GM18526 (cell line): Measurements from ENCODE around the gene MOB3B.

Source experiments
- POLR2A ChIP-seq: IDR thresholded peaks from 3 replicates; pipeline ENCODE4 v1.6.1; 2011; ENCODE audit not compliant: insufficient read length; ENCODE audit errors: extremely low read depth

MOB3B gene

DNA sequence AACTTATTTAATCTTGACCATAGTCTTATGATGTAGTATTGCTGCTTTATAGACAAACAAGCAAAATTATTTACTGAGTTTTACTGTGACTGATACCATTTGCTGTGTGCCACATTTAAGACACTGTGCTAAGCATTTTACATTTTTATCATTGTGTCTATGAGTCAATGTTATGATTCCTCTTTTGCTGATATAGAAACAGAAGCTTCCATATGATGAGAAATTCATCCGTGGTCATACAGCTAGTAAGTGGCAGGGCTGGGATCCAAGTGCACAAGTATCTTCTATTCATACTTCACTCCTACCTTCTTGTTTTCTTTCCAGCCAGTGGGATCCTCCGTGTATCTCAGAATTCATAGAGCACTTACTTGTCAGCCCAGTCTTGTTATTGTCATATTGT is 22.6 kb downstream of the MOB3B start:
- no peak for TF ChIP-seq POLR2A

DNA sequence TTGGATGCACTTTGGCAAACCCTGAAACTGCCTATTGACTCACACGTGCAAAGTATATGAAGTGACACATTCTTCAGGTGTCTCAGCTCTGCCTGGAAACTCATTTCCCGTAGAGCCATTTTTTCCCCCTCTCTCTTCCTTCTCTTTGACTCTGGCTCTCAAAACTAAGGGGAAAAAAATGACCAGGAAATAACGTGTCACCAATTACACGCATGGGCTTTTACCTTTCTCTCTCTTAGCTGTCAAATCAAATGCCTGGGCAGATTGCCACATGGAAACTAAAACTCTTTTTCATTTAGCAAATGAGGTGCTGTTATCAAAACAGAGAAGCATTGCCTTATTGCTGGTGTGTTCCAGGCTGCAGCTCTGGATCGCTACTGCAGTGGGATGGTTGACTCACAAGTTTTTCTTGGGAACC is 23.9 kb downstream of the MOB3B start:
- no peak for TF ChIP-seq POLR2A

DNA sequence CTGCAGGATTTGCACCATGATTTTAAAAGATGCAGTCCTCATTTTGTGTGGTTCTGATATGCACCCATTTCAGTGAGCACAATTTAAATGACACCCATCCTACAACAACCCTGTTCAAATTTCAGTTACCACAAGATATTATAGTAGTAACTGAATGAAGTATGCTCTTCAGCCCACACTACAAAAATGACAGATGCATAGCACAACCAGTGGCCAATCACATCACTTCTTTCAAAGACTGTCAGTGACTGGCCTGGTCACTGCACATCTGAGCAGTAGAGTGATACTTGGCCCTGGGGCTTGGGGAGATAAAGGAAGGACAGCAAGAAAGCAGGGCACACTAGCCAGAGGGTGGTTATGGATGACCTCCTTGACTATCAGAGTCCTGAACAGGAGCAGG is 25.4 kb downstream of the MOB3B start:
- TF ChIP-seq POLR2A = no peak

DNA sequence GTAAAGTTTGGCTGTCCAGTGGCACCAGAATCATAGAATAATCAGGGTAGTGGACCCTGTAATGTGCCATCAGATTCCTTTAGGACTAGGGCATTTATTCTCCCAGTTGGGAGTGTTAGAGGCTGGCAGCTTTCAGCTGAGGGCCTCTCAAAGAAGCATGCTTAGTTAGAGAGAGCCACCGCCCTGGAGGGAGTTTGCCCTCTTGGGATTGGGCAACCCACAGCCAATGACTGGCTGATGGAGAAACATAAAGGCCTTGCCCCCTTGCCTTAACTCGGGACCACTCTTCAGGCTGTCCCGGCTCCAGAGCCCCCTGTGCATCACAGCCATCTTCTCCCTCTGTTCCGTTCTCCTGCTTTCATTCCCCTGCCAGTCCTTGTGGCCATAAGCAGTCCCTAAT is 26.0 kb downstream of the MOB3B start:
- no peak for TF ChIP-seq POLR2A

DNA sequence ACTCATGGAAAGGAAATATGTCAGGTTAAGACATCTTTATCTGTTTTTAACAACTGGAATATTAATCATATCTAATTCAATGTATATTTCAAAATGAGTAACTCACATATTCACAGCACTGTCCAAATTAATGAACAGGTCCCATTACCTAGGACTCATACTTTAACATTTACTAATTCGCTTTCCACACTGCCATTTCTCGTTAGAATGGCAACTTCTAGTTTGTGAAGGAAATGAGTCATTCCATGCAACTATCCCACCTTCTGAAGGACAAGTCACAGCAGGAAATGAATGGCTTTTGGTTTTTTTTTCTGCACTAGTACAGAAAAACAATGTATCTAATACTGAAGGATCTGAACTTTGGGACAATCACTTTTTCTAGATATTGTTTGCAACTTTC is 30.2 kb downstream of the MOB3B start:
- no peak for TF ChIP-seq POLR2A

DNA sequence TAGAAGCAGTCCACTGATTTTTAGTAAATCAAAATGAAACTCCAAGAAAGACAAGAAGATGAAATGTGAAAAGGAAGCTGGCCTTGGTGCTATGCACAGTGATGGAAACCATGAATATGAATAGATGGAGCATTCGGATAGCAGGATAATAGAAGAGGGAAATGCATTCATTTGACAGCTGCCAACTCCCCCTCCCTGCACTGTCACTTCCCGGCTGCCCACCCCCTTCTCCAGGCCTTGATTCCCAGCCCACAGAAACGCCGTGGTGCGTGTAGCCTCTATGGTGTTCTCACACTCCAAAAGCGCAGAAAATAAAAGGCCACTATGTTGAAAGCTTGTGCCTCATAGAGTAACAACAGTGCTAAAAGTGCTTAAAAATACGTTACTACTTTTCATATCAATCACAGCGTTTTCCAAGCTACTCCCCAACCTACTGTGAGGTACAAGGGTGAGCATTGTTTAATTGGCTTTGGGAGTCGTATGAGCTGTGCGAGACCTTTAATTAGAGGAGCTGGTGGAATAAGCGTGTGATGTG is 31.7 kb downstream of the MOB3B start:
- TF ChIP-seq POLR2A = no peak

DNA sequence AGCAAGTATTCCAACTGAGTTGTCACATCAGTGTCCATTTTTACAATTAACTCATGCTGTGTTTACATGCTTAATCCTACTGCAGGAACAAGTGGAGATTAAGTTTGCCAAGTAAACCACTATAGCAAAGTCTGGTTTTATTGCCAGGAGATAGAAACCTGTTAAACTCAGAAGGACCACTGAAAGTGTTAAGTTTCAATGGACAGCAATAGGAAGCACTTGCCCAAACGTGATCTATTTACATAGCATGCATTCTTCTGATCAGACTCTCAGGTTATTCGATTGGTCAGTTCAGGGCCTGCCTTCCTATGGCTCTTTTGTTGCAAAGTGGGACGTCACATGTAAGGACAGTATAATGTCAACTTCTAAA is 33.5 kb downstream of the MOB3B start:
- TF ChIP-seq POLR2A = no peak

DNA sequence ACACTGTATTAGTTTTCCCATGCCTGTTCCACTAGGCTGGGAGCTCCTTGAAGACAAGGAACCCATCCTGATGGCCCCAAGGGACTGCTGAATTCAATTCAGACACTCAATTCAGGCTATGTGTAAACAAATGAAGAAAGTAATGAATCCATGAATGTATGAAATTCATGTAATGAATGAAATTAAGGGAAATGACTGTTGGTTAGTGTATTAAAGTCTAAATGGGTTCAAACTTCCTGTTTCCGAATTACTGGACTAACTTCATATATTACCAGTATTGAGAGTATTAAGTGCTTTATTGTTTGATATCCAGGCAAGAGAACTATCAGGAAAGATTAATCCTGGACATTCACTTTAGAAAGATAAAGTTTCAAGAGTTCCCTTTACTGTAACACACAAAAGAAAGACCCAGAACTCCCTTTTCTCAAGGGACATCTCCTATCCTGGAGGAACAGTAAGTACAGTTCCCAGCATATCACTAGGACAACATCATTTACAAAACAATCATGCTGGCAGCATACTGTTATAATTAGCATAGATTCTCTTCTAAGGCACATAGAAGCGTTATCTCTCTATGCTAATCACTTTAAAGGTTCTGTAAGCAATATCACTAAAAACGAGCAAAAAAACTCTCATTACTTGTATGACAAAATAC is 34.0 kb downstream of the MOB3B start:
- no peak for TF ChIP-seq POLR2A

DNA sequence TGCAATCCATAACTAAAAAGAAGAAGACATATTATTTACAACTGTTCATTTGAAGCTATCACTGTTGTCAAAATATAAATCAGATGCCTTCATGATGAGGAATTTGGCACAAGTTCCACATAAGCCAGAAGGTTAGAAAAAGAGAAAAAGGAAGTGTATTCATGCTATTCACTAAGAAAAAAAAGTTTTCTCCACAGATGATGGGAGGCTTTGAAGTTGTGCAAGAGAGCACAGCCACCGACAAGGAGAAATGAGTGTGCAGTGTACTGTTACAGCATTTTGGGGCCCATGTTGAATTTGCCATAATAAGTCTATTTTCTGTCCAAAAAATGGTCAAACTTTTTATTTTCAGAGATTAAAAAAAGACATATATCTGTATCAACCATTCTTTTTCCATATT is 38.5 kb downstream of the MOB3B start:
- no peak for TF ChIP-seq POLR2A

DNA sequence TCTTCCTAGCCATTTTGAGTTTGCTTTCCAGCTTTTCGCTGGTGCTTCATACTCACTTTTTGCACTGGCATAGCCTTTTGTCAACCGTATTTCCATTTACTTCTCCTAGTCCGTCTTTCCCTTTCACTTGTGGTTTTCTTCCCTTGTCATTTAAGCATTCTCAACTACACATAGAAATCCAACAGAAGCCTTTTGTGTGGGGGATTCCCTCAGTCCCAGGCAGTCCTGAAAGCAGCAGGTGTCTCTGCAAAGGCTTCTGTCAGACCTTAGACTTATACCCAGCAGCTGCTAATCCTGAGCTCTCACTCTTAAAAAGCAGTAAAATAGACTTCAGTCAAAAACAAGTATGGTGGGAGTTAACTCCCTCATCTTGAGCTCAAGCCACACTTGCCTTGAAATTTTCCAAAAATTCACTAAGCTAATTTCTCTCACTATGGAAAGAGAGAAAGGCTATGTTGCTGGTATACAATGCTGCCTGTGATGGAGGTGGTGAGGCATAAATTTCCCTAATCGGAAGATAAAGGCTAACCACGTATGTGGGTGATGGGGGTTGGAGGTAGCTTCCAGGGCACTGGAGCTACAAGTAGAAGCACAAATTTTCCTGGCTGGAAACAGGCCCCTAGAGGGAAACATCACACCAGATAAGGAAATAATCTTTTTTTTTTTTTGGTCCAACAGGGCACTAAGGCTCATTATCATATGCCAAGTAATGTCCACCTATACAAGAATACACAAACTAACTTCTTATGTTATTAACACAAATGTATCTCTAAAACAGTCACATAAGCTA is 40.3 kb downstream of the MOB3B start:
- no peak for TF ChIP-seq POLR2A

DNA sequence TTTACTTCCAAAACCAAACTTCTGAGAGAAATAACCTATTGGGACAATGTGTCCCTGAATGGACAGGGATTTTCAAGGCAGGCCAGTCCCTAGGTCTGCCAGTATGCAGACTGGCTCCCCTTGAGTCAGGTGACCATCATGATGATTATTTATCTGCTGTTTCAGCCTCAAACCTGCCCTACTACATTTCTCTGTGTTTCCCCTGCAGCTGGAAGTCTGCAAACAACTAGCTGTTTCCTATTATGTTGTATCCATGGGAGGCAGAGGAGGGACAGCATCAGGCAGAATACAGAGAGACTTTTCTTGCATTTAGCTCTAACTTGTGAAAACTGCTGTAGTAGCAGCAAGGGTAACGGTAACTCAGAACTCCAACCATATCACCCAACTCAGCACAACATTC is 41.7 kb downstream of the MOB3B start:
- no peak for TF ChIP-seq POLR2A

DNA sequence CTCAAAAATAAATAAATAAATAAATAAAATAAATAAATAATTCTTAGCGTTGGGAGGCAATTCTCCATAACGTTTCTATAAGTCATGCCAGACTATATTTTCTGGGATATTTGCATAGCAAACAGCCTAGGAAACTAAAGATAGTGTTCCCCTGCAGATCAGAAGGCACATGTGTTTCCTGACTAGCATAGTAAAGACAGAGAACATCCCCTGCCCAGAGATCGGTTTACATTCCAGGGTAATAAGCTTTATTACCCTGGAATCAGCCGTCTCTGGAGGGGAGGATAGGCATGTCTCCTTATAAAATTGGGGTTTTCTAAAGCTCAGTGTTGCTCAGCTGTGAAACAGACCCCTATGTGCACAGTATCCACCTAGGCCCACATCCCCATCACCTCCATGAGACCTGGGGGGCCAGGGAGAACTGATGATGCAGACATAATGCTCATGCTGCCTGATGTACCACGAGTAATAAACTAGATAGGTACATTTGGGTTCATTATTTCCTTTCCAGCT is 42.4 kb downstream of the MOB3B start:
- TF ChIP-seq POLR2A = no peak

DNA sequence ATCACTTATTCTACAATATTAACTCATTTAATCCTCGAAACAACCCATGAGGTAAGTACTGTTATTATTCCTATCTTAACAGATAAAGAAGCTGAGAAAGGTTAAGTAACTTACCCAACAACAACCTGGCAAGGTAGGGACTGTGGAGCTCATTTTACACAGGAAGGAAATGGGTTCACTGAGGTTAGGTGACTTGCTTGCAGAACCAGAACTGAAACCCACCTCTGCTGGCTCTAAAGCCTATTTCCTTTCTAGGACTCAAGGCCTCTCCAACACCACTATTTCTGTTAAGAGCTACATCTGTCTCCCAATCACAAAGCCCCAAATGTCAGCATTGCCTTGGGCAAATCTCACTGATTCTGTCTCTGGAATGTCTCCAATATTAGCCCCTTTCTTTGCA is 44.5 kb downstream of the MOB3B start:
- TF ChIP-seq POLR2A = no peak

DNA sequence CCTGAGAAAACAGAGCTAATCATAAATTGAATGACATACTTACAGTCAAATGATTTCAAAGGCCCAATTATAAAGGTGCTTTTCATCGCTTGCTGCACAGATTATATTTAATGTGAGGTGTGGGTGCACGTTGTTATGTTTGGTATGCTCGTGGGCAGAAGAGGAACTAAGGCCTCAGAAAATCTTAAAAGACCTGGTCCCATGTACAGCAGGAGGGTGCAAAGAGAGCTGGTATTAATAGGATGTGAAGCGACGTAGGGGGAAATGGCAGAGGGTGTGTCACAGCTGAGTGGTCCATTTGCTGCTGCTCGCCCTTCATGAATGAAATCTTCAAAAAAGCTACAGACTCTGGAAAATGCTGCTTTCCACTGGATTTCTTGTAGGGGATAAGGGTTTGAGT is 46.0 kb downstream of the MOB3B start:
- TF ChIP-seq POLR2A = no peak

DNA sequence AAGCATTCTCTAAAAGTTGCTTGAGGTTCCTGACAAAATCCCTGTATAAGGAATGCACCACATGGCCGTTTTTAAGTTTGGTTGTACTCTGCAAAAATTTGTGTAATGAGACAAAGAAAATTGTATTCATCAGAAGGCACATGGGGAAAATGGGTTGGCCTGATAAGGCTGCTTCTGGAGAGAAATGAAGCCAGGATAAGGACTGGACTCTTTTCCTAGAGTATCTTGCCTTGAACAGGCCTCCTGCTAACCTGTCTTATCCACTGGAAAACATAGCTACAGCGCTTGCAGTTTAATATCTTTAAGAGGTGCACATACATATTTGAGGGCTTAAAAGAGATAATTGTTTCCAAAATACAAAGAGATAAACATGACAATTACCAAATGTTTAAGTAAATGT is 46.9 kb downstream of the MOB3B start:
- TF ChIP-seq POLR2A = no peak

DNA sequence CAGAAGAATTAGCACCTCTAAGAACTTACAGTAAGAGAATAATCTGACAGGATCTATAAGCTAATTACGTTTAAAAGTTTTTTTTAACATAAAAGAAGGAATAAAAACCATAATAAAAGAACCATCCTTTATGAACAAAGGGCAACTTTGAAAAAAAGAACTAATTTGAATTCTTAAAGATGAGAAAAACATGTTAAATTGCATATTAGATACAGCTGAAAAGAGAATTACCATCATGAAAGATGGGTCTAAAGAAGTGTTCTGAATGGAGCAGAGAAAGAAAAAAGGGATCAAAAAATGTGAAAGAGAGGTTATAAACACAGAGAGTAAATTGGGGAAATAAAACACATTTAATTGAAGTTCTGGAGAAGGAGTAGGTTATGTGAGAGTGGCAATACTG is 51.3 kb downstream of the MOB3B start:
- TF ChIP-seq POLR2A = no peak
